Measurements from ENCODE around the gene LYPLA2. TPM values are rescaled to one million over a fixed set of nuclear protein-coding genes. Genes with fewer than 3 reads are reported as not detected.
A peak's percentile ranks its signal among the peaks of the same experiment; 100 is the strongest.

The LYPLA2 gene
- total RNA-seq, 1 donor from 2014 or later = 88.9 TPM

GRCh38 chr1:23816361-23816760, 25.4 kb downstream of the LYPLA2 start:
- no peaks in the 10 kb centered on the region for H3K4me1 Mint-ChIP-seq
- no peaks in the 10 kb centered on the region for H3K27me3 Mint-ChIP-seq (ENCODE audit: low read depth)
- no peak overlapping the region for H3K27ac Mint-ChIP-seq (ENCODE audit: unreplicated experiment)
- DNase-seq (ENCODE audit: low read depth, low spot score) = no peak
- H3K9me3 Mint-ChIP-seq = no peaks in the 10 kb centered on the region
- no peak overlapping the region for H3K4me3 Mint-ChIP-seq
- no peaks in the 10 kb centered on the region for H3K36me3 Mint-ChIP-seq (ENCODE audit: low read depth)
- TF ChIP-seq, protein P1, sequence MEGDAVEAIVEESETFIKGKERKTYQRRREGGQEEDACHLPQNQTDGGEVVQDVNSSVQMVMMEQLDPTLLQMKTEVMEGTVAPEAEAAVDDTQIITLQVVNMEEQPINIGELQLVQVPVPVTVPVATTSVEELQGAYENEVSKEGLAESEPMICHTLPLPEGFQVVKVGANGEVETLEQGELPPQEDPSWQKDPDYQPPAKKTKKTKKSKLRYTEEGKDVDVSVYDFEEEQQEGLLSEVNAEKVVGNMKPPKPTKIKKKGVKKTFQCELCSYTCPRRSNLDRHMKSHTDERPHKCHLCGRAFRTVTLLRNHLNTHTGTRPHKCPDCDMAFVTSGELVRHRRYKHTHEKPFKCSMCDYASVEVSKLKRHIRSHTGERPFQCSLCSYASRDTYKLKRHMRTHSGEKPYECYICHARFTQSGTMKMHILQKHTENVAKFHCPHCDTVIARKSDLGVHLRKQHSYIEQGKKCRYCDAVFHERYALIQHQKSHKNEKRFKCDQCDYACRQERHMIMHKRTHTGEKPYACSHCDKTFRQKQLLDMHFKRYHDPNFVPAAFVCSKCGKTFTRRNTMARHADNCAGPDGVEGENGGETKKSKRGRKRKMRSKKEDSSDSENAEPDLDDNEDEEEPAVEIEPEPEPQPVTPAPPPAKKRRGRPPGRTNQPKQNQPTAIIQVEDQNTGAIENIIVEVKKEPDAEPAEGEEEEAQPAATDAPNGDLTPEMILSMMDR (conservative IDR thresholded peaks at IDR 0.05) = no peak

DNA sequence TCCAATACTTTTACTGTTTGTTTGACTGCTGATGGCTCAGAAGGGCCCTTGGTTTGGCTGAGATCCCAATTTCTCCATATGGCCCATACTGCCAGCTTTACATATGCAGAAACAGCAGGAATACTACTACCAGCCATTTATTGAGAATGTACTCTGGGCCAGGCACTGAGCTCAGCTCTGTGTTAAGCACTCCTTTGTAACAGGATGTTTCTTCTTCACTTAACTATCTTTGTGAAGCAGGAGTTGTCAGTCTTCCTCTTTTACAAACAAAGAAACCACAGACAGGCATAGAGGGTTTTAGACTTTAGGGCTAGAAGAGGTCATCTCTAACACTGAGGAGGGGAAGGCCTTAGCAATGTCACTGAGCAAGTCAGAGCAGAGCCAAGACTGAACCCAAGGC, 26.0 kb downstream of the LYPLA2 start:
- Mint-ChIP-seq H3K4me1 (no peaks in the 10 kb centered on the region), H3K27me3 (ENCODE audit: low read depth) (no peaks in the 10 kb centered on the region), H3K4me3 (no peak overlapping the region), H3K9me3 (no peaks in the 10 kb centered on the region), H3K27ac (ENCODE audit: unreplicated experiment) (no peak overlapping the region), H3K36me3 (ENCODE audit: low read depth) (no peaks in the 10 kb centered on the region)
- DNase-seq (ENCODE audit: low read depth, low spot score) = no peak
- TF ChIP-seq, protein P1 (conservative IDR thresholded peaks at IDR 0.05) = no peak

DNA sequence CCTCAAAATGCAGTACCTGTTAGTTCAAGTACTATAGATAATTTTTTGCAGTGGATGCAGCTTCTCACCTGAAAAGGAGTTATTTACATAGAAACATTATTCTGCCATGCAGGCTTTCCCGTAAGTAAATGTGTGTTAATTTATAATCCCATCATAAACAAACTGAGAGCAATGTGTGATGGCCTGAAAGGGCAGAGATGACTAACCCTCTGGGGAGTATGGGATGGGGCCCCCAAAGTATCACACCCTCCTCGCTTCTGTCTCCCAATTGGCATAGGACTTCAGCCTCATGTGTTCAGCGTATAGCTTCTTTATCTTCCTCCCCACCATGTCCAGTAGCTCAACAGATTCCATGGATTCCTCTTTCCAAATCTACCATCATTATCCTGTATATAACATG, 26.7 kb downstream of the LYPLA2 start:
- no peak for DNase-seq (ENCODE audit: low read depth, low spot score)
- H3K27ac Mint-ChIP-seq (ENCODE audit: unreplicated experiment) = no peak overlapping the region
- no peak overlapping the region for H3K4me3 Mint-ChIP-seq
- H3K4me1 Mint-ChIP-seq = no peaks in the 10 kb centered on the region
- no peaks in the 10 kb centered on the region for H3K27me3 Mint-ChIP-seq (ENCODE audit: low read depth)
- H3K9me3 Mint-ChIP-seq = no peaks in the 10 kb centered on the region
- TF ChIP-seq, protein P1 (conservative IDR thresholded peaks at IDR 0.05) = no peak
- H3K36me3 Mint-ChIP-seq (ENCODE audit: low read depth) = no peaks in the 10 kb centered on the region

DNA sequence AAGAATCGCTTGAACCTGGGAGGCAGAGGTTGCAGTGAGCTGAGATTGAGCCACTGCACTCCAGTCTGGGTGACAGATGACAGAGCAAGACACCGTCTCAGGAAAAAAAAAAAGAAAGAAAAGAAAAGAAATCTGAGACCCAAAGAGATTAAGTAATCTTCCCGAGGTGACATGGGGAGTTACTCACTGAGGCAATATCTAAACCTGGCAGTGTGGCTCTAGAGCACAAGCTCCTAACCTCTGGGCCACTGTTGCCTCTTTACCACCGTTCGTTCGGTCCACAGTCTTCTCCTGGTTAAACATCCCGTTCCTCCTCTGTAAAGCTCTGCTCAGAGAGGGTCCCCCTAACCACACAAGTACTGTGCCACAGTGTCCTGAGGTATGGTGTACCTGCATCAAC, 32.8 kb downstream of the LYPLA2 start:
- H3K36me3 Mint-ChIP-seq (ENCODE audit: low read depth) = no peaks in the 10 kb centered on the region
- no peaks in the 10 kb centered on the region for H3K9me3 Mint-ChIP-seq
- no peak for DNase-seq (ENCODE audit: low read depth, low spot score)
- H3K27ac Mint-ChIP-seq (ENCODE audit: unreplicated experiment) = peak overlapping the region; percentile 27
- TF ChIP-seq, protein P1 (conservative IDR thresholded peaks at IDR 0.05) = no peak
- H3K4me3 Mint-ChIP-seq = peak overlapping the region; percentile 98
- H3K27me3 Mint-ChIP-seq (ENCODE audit: low read depth) = no peaks in the 10 kb centered on the region
- H3K4me1 Mint-ChIP-seq = peaks cover 24% of the 10 kb centered on the region

GRCh38 chr1:23824711-23825075, 33.7 kb downstream of the LYPLA2 start:
- H3K4me3 Mint-ChIP-seq = peak overlapping the region; percentile 98
- no peaks in the 10 kb centered on the region for H3K36me3 Mint-ChIP-seq (ENCODE audit: low read depth)
- TF ChIP-seq, protein P1 (conservative IDR thresholded peaks at IDR 0.05) = no peak
- peaks cover 24% of the 10 kb centered on the region for H3K4me1 Mint-ChIP-seq
- H3K27me3 Mint-ChIP-seq (ENCODE audit: low read depth) = no peaks in the 10 kb centered on the region
- peak overlapping the region; percentile 99 for H3K27ac Mint-ChIP-seq (ENCODE audit: unreplicated experiment)
- no peaks in the 10 kb centered on the region for H3K9me3 Mint-ChIP-seq
- no peak for DNase-seq (ENCODE audit: low read depth, low spot score)

All from neural crest cell (in vitro differentiated cells).